A549 (cell line): ENCODE measurements around the gene SIRT4. TPM values are rescaled to one million over a fixed set of nuclear protein-coding genes. Genes with fewer than 3 reads are reported as not detected.

Experiments used
- ATAC-seq, 2 experiments: fragments of 200-7000 bp in 1 of 2; fragments of >200 bp in 1 of 2; cut with Nextera tagmentation in 1 of 2; cut with Tn5 transposase in 1 of 2; 3 replicates each; pipeline versions ENCODE4 v1.8.0 to v1.9.1; 2018 to 2020; ENCODE audit warnings: mild to moderate bottlenecking in 1 of 2, moderate library complexity in 1 of 2
- CTCF ChIA-PET: fragments of 300-600 bp; sonication (Branson Sonifier 250); formaldehyde crosslinking; extraction: SDS; loops from one replicate; lab custom pipeline; 2021; ENCODE audit warnings: antibody characterized with exemption, inconsistent platforms; lab: Yijun Ruan, JAX
- POLR2A ChIA-PET: fragments of 350-600 bp; formaldehyde crosslinking; extraction: SDS; loops from one replicate; lab custom pipeline; 2021; ENCODE audit warnings: antibody characterized with exemption, inconsistent platforms; lab: Yijun Ruan, JAX
- DNase-seq, 2 experiments: peaks; one replicate each; pipeline versions ENCODE4 v3.0.0 to v3.0.0-alpha.2; 2011 to 2016; ENCODE audit warnings: low read depth in 1 of 2, low spot score in 1 of 2
- FAIRE-seq: peaks from 2 replicates; lab custom pipeline; 2011; peaks lifted over from hg19 to GRCh38; lab: Jason Lieb, UNC
- H3K27ac ChIP-seq, 2 experiments: fragments of >200 bp; sonication (Bioruptor Twin); formaldehyde crosslinking; 3 replicates each; pipeline ENCODE4 v1.5.1; 2016 to 2017
- H3K4me1 ChIP-seq: fragments of >200 bp; sonication (Bioruptor Twin); formaldehyde crosslinking; 3 replicates; pipeline ENCODE4 v1.6.1; 2016
- H3K4me2 ChIP-seq: fragments of >200 bp; sonication (Bioruptor Twin); formaldehyde crosslinking; 3 replicates; pipeline ENCODE4 v1.6.1; 2016
- H3K4me3 ChIP-seq: fragments of >200 bp; sonication (Bioruptor Twin); formaldehyde crosslinking; 3 replicates; pipeline ENCODE4 v1.5.1; 2016
- H3K9me3 ChIP-seq: fragments of >200 bp; sonication (Bioruptor Twin); formaldehyde crosslinking; 3 replicates; pipeline ENCODE4 v1.6.1; 2016
- CBX2 ChIP-seq: fragments of 200-600 bp; sonication (generic); IDR thresholded peaks from 2 replicates; pipeline ENCODE4 v1.6.1; 2016; ENCODE audit warnings: low read depth, mild to moderate bottlenecking, borderline replicate concordance
- CHD4 ChIP-seq: fragments of 200-600 bp; sonication (generic); IDR thresholded peaks from 2 replicates; pipeline ENCODE4 v1.6.1; 2016; ENCODE audit warnings: antibody characterized with exemption, mild to moderate bottlenecking, borderline replicate concordance
- EHF ChIP-seq: fragments of 250-450 bp; sonication (Bioruptor Pico); IDR thresholded peaks from 2 replicates; pipeline ENCODE4 v1.5.0; 2020; ENCODE audit warnings: mild to moderate bottlenecking
- EHMT2 ChIP-seq: fragments of 200-600 bp; sonication (generic); IDR thresholded peaks from 2 replicates; pipeline ENCODE4 v1.6.1; 2016; ENCODE audit warnings: antibody characterized with exemption, low read depth, mild to moderate bottlenecking, moderate library complexity
- EP300 ChIP-seq, 2 experiments: fragments of >200 bp; sonication (Bioruptor Twin); formaldehyde crosslinking; IDR thresholded peaks; 2 replicates in 1 of 2; 3 replicates in 1 of 2; pipeline ENCODE4 v1.6.1; 2016 to 2017
- ESRRA ChIP-seq: fragments of 150-350 bp; IDR thresholded peaks from 2 replicates; pipeline ENCODE4 v1.6.1; 2014; ENCODE audit warnings: mild to moderate bottlenecking, low read length, borderline replicate concordance
- FOSB ChIP-seq: fragments of 250-450 bp; sonication (Bioruptor Pico); IDR thresholded peaks from 2 replicates; pipeline ENCODE4 v1.5.0; 2020; ENCODE audit warnings: mild to moderate bottlenecking, moderate library complexity
- HDAC2 ChIP-seq: fragments of 200-600 bp; sonication (generic); IDR thresholded peaks from 2 replicates; pipeline ENCODE4 v1.6.1; 2016
- HEYL ChIP-seq: fragments of 250-450 bp; sonication (Bioruptor Pico); IDR thresholded peaks from 2 replicates; pipeline ENCODE4 v1.8.0; 2021; ENCODE audit warnings: mild to moderate bottlenecking, moderate library complexity
- HOXA7 ChIP-seq: fragments of 250-450 bp; sonication (Bioruptor Pico); IDR thresholded peaks from 2 replicates; pipeline ENCODE4 v1.5.0; 2020; ENCODE audit warnings: mild to moderate bottlenecking, moderate library complexity
- HOXB5 ChIP-seq: fragments of 250-450 bp; sonication (Bioruptor Pico); IDR thresholded peaks from 2 replicates; pipeline ENCODE4 v1.5.0; 2020; ENCODE audit warnings: mild to moderate bottlenecking, moderate library complexity
- JUNB ChIP-seq: fragments of >200 bp; sonication (Bioruptor Twin); formaldehyde crosslinking; IDR thresholded peaks from 2 replicates; pipeline ENCODE4 v1.6.1; 2016
- KDM5A ChIP-seq: fragments of 200-600 bp; sonication (generic); IDR thresholded peaks from 2 replicates; pipeline ENCODE4 v1.6.1; 2016; ENCODE audit warnings: antibody characterized with exemption, mild to moderate bottlenecking
- MAFK ChIP-seq: fragments of 450-650 bp; IDR thresholded peaks from 2 replicates; pipeline ENCODE4 v1.6.1; 2014; ENCODE audit not compliant: partially characterized antibody
- MAZ ChIP-seq: fragments of 150-350 bp; IDR thresholded peaks from 2 replicates; pipeline ENCODE4 v1.6.1; 2014; ENCODE audit warnings: antibody characterized with exemption, low read depth, low read length, borderline replicate concordance
- PHF8 ChIP-seq: fragments of 200-600 bp; sonication (generic); IDR thresholded peaks from 2 replicates; pipeline ENCODE4 v1.6.1; 2016; ENCODE audit warnings: low read depth, mild to moderate bottlenecking, antibody characterized with exemption, moderate library complexity, borderline replicate concordance
- RAD21 ChIP-seq, 2 experiments: fragments of >200 bp in 1 of 2; sonication (Bioruptor Twin) in 1 of 2; formaldehyde crosslinking in 1 of 2; IDR thresholded peaks in 1 of 2; conservative IDR thresholded peaks in 1 of 2; 2 replicates in 1 of 2; 3 replicates in 1 of 2; pipeline ENCODE4 v1.6.1; 2012 to 2018; ENCODE audit warnings: inconsistent platforms in 1 of 2
- SMC3 ChIP-seq: fragments of >200 bp; sonication (Bioruptor Twin); formaldehyde crosslinking; IDR thresholded peaks from 3 replicates; pipeline ENCODE4 v1.6.1; 2018; ENCODE audit warnings: inconsistent platforms
- SREBF2 ChIP-seq: fragments of 450-650 bp; IDR thresholded peaks from 2 replicates; pipeline ENCODE4 v1.6.1; 2014; ENCODE audit warnings: mild to moderate bottlenecking, moderate library complexity
- ZSCAN20 ChIP-seq: fragments of 250-450 bp; sonication (Bioruptor Pico); IDR thresholded peaks from 2 replicates; pipeline ENCODE4 v1.8.0; 2022; ENCODE audit warnings: mild to moderate bottlenecking, moderate library complexity
- WGBS: methylation state at CpG from one replicate; pipeline ENCODE4 v1.1.6; 2017; ENCODE audit errors: missing lambda C conversion rate; 5-methylcytosine and 5-hydroxymethylcytosine counted together
- polyA plus RNA-seq, 4 experiments: library from polyadenylated mRNA; depleted of rRNA in 3 of 4; stranded (reverse); fragments of >200 nt; fragmentation: RNase III in 1 of 4; extraction: RNeasy Plus Mini Kit Qiagen cat#74134 plus additional on column Dnase treatment in 1 of 4; gene quantifications; 2 replicates in 3 of 4; 3 replicates in 1 of 4; pipeline ENCODE4 v1.2.3, GENCODE V29; 2011 to 2017
- TF ChIP-seq, protein P1 (sequence below): fragments of 250-450 bp; sonication (Bioruptor Pico); IDR thresholded peaks from 2 replicates; pipeline ENCODE4 v1.5.0; 2020; ENCODE audit warnings: low read depth, mild to moderate bottlenecking, moderate library complexity
- TF ChIP-seq, protein P2 (sequence below): fragments of >200 bp; sonication (Bioruptor Twin); formaldehyde crosslinking; IDR thresholded peaks from 2 replicates; pipeline ENCODE4 v1.6.1; 2016
- TF ChIP-seq, protein P3 (sequence below): fragments of 450-650 bp; IDR thresholded peaks from 2 replicates; pipeline ENCODE4 v1.6.1; 2014; ENCODE audit warnings: antibody characterized with exemption

SIRT4 gene
- polyA plus RNA-seq, 2 of the 4 experiments (the other 2 are of a cell fraction), result 1.6 TPM

DNA sequence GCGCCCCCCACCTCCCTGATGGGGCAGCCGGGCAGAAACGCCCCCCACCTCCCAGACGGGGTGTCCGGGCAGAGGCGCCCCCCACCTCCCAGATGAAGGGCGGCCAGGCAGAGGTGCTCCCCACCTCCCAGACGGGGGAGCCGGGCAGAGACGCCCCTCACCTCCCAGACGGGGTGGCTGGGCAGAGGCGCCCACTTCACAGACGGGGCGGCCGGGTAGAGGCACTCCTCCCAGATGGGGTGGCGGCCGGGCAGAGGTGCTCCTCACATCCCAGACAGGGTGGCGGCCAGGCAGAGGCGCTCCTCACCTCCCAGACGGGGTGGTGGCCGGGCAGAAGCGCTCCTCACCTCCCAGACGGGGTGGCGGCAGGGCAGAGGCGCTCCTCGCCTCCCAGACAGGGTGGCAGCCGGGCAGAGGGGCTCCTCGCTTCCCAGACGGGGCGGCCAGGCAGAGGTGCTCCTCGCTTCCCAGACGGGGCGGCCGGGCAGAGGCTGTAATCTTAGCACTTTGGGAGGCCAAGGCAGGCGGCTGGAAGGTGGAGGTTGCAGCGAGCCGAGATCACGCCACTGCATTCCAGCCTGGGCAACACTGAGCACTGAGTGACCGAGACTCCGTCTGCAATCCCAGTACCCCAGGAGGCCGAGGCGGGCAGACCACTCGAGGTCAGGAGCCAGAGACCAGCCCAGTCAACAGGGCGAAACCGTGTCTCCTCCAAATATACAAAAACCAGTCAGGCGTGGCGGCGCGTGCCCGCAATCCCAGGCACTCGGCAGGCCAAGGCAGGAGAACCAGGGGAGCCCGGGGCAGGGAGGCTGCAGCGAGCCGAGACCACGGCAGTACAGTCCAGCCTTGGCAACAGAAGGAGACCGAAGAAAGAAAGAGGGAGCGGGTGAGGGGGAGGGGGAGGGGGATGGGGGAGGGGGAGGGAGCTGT, 23.7 kb upstream of the SIRT4 start:
- ATAC-seq, result no peak
- TF ChIP-seq SREBF2 (no peak), ZSCAN20 (CRISPR knock-in tag) (no peak), MAZ (no peak), CHD4 (no peak), HEYL (no peak), KDM5A (no peak), SMC3 (no peak), HOXB5 (CRISPR knock-in tag) (no peak), EHMT2 (no peak), PHF8 (no peak), MAFK (no peak), FOSB (CRISPR knock-in tag) (no peak)
- TF ChIP-seq, protein P1, sequence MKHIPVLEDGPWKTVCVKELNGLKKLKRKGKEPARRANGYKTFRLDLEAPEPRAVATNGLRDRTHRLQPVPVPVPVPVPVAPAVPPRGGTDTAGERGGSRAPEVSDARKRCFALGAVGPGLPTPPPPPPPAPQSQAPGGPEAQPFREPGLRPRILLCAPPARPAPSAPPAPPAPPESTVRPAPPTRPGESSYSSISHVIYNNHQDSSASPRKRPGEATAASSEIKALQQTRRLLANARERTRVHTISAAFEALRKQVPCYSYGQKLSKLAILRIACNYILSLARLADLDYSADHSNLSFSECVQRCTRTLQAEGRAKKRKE (CRISPR knock-in tag), result no peak
- TF ChIP-seq, protein P2, sequence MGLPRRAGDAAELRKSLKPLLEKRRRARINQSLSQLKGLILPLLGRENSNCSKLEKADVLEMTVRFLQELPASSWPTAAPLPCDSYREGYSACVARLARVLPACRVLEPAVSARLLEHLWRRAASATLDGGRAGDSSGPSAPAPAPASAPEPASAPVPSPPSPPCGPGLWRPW, result no peak
- TF ChIP-seq, protein P3, sequence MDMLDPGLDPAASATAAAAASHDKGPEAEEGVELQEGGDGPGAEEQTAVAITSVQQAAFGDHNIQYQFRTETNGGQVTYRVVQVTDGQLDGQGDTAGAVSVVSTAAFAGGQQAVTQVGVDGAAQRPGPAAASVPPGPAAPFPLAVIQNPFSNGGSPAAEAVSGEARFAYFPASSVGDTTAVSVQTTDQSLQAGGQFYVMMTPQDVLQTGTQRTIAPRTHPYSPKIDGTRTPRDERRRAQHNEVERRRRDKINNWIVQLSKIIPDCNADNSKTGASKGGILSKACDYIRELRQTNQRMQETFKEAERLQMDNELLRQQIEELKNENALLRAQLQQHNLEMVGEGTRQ, result no peak
- Histone ChIP-seq H3K9me3 (no peaks in the 10 kb centered on the region), H3K4me3 (no peak overlapping the region), H3K4me2 (no peak overlapping the region; the same call in 2 of the 3 replicates), H3K4me1 (peaks cover 23% of the 10 kb centered on the region), H3K27ac (peak overlapping the region; percentile 58 to 86; a peak in 5 of 6 replicates)
- CTCF ChIA-PET, result interaction anchor here (17.3 kb wide), 1 partner anchor 50 kb away, joined by 221 read pairs; no protein-coding TSS in a partner anchor
- no peak for DNase-seq
- no peak for FAIRE-seq
- POLR2A ChIA-PET, result interaction anchor here (0.5 to 1.2 kb wide), 2 partner anchors 50 to 77 kb away, joined by 3 read pairs; partner anchors contain the start of gene RPLP0
- WGBS, result 94% methylated on average over 33 of the region's 57 CpGs

DNA sequence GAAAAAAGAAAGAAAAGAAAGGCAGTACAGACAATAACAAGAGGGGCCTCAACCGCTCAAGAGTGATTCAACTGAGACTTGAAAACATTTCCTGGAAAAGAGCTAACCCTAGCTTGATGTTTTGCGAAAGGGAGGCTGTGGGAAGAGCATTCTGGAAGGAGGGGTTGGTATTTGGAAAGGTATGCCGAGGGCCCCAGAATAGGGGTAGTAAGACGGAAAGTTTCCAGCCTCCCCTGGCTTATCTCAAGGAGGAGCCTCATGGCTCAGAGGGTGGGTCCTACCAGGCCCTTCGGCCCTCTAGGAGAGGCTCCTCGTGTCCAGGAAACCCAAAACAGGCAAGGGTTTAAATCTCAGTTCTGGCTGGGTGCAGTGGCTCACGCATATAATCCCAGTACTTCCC, 18.8 kb upstream of the SIRT4 start:
- no peak overlapping the region for H3K27ac ChIP-seq
- FAIRE-seq (no peak), ATAC-seq (no peak; a peak in 2 of 6 replicates), DNase-seq (no peak)
- no peak for TF ChIP-seq JUNB
- H3K4me1 ChIP-seq, result peaks cover 4% of the 10 kb centered on the region; the same call in 2 of the 3 replicates
- POLR2A ChIA-PET, result interaction anchor here (1.2 to 1.9 kb wide), 2 partner anchors 8 to 10 kb away, joined by 5 to 8 read pairs; partner anchors contain the start of genes RNU4-1 and RNU4-2
- H3K4me2 ChIP-seq, result no peak overlapping the region
- no peak overlapping the region for H3K4me3 ChIP-seq
- CTCF ChIA-PET, result interaction anchor here (0.6 to 17.3 kb wide), 3 partner anchors 18 to 55 kb away, joined by 3 to 221 read pairs (median 39); partner anchors contain the start of gene PXN
- 87% methylated on average over 7 of the region's 7 CpGs for WGBS
- H3K9me3 ChIP-seq, result no peaks in the 10 kb centered on the region

DNA sequence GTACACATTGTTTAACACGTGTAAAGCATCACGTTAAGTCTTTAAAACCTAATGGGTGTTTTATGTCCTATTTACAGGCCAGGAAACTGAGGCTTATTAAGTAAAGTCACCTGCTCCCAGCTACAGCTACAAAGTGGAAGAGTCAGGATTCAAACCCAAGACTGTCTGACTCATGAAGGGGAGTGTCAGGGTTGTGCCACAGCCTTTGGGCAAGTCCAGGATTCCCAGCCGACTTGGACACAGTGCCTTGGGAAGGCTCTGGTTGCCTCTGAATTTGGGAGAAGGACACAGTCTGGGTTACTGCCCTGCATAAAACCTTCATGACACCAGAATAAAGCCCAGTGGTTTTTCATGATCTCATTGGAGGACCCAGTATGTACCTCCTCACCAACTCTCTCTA, 17.7 kb upstream of the SIRT4 start:
- POLR2A ChIA-PET, result interaction anchor here (1.2 kb wide), 1 partner anchor 9 kb away, joined by 5 read pairs; the partner anchor contains the start of gene RNU4-1
- FAIRE-seq (no peak), ATAC-seq (peak; percentile 12 to 31; a peak in 1 of 6 replicates), DNase-seq (no peak)
- Histone ChIP-seq H3K4me2 (no peak overlapping the region), H3K4me1 (no peaks in the 10 kb centered on the region), H3K4me3 (no peak overlapping the region), H3K27ac (no peak overlapping the region), H3K9me3 (no peaks in the 10 kb centered on the region)
- CTCF ChIA-PET, result interaction anchor here (0.6 to 17.3 kb wide), 7 partner anchors 9 to 145 kb away, joined by 3 to 221 read pairs (median 3); partner anchors contain the start of genes PXN and SIRT4
- no peak for TF ChIP-seq HDAC2
- no peak for TF ChIP-seq MAZ
- TF ChIP-seq EHF (CRISPR knock-in tag), result no peak
- TF ChIP-seq RAD21 (conservative IDR thresholded peaks at IDR 0.05 in 1 of 2, IDR thresholded peaks at IDR 0.05 in 1 of 2), result no peak
- TF ChIP-seq EP300 (IDR thresholded peaks at IDR 0.05), result no peak
- TF ChIP-seq ESRRA, result no peak
- TF ChIP-seq CBX2, result no peak
- TF ChIP-seq, protein P2, result no peak
- no peak for TF ChIP-seq JUNB
- TF ChIP-seq HOXA7 (CRISPR knock-in tag), result no peak
- 67% methylated on average over 3 of the region's 3 CpGs for WGBS
